Stimulated activated CD4-positive, alpha-beta T cell treated with anti-CD3 and anti-CD28 coated beads, TNF-alpha, amount 100 ng/mL, for 1 hour (primary cell): ENCODE data around the gene GGTLC3.
"Not testable (repeated sequence)": the region's sequence is repeated elsewhere in the genome, so short reads cannot be mapped to it uniquely, and the experiment has no call there.

Experiments used
- DNase-seq, 3 donors: peaks; one replicate each; pipeline ENCODE4 v3.0.0-alpha.2; 2020; ENCODE audit warnings: low read depth in 3 of 3, low spot score in 1 of 3

GGTLC3 gene

DNA sequence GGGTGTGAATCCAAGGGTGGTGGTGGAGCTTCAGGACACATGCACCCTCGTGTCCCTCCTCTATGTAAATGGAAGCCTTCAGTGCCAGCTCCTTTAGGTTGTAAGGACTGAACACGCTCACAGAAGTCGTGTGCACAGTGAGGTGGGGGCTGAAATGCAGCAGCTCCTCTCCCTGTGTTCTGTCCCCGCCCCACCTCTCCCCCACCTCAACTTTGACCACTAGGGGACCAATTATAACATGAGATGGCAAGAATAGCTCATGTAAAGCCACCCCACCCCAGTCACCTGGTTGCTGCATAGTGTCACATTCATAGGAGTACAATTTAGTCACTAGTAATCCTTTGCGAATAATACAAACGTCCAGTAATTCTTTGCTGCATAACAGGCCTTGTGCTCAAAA lies 4.8 kb upstream of the GGTLC3 start:
- DNase-seq, result not testable (repeated sequence)

DNA sequence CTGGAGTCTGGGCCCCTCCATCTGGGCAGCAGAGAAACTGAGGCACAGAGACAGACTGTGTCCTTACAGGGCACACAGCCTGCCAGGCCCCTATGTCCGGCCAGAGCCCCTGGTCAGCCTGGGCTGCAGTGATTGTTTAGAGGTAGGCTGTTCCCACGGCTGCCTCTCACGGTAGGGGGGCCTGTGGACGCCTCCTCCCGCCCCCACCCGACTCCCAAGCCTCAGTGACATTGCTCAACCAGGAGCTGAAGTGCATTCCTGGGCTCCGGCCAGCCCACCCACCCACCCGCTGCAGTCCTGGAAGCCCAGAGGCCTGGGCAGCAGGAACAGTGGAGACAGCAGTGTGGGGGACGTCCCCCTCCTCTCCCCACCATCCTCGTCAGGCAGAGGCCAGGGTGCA lies 4.5 kb downstream of the GGTLC3 start:
- not testable (repeated sequence) for DNase-seq

DNA sequence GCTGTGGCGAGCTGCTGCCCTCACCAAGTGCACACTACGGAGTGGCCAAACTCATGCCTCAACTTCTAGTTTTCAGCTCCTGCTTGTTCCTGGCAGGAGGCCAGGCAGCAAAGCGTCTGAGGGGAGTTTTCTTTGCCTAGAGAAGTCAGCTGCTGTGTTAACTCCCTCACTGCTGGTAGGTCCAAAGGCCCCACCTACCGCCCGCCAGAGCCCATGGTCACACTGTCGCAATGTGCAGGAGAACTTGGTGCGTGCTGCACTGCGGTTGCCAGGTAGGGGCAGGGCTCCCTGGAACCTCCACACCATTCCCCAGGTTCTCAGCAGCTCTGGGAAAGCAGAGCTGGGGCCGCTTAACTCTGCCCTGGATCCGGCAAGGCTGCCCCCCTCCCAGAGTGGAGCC lies 5.6 kb downstream of the GGTLC3 start:
- DNase-seq, result not testable (repeated sequence)

DNA sequence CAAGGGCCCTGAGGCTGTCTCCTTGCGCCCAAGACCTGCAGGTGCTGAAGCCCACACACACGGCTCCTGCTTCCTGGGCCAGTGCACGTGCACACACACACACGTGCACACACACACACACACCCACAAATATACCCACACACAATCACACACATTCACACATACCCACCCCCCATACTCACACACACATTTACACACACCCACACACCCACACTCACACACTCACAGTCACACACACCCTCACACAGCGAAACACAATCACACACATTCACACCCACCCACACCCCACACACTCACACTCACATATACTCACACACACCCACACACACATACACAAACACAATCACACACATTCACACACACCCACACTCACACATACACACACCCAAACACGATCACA lies 6.6 kb downstream of the GGTLC3 start:
- not testable (repeated sequence) for DNase-seq

DNA sequence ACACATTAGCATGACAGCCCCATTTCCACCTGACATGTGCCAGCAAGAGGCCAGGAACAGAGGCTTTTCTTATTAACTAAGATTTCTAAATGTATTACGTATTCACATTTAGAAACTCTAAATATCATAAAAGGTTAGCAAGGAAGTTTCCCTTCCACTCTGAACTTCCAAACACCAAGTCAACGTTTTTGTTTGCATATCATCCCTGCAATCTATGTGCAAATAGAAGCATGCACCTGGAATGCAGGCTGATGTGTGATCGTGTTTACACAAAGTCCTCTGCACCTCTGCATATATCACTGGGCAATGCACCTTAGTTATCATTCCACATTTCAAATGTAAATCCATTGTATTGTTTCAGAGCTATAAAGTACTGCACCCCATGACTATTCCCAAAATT lies 21.7 kb downstream of the GGTLC3 start:
- not testable (repeated sequence) for DNase-seq
